Thymus (tissue), 11 donors: ENCODE results near the gene POU2F3. TPM values are rescaled to one million over a fixed set of nuclear protein-coding genes. Genes with fewer than 3 reads are reported as not detected.

Experiments used
- DNase-seq, 9 donors: peaks; one replicate each; pipeline ENCODE4 v3.0.0-alpha.2; 2013; ENCODE audit warnings: low spot score in 9 of 9, low read depth in 6 of 9, missing footprints in 1 of 9
- H3K27ac ChIP-seq, 2 donors: one replicate each; pipeline ENCODE4 v1.5.1; 2013; ENCODE audit warnings: control low read depth in 1 of 2, low read depth in 1 of 2, low read length in 1 of 2, mild to moderate bottlenecking in 1 of 2, moderate library complexity in 1 of 2
- H3K27me3 ChIP-seq, 2 donors: one replicate each; pipeline ENCODE4 v1.5.1; 2013; ENCODE audit warnings: low read length in 1 of 2; ENCODE audit not compliant: control insufficient read depth in 2 of 2, insufficient read depth in 1 of 2
- H3K36me3 ChIP-seq, 2 donors: one replicate each; pipeline ENCODE4 v1.5.1; 2013; ENCODE audit warnings: low read length in 1 of 2, mild to moderate bottlenecking in 1 of 2, moderate library complexity in 1 of 2; ENCODE audit not compliant: control insufficient read depth in 2 of 2, insufficient read depth in 2 of 2
- H3K4me1 ChIP-seq, 2 donors: one replicate each; pipeline ENCODE4 v1.5.1; 2013; ENCODE audit warnings: low read length in 2 of 2; ENCODE audit not compliant: control insufficient read depth in 2 of 2, insufficient read depth in 2 of 2
- H3K4me3 ChIP-seq, 2 donors: one replicate each; pipeline ENCODE4 v1.5.1; 2013; ENCODE audit warnings: low read length in 2 of 2, control low read depth in 1 of 2, mild to moderate bottlenecking in 1 of 2
- H3K9me3 ChIP-seq, 2 donors: one replicate each; pipeline ENCODE4 v1.5.1; 2013; ENCODE audit warnings: low read length in 1 of 2, mild to moderate bottlenecking in 1 of 2; ENCODE audit not compliant: control insufficient read depth in 2 of 2, insufficient read depth in 1 of 2
- WGBS: extraction: QIAGEN DNeasy Blood & Tissue Kit; methylation state at CpG from one replicate; pipeline ENCODE4 v1.1.7; 2013; 5-methylcytosine and 5-hydroxymethylcytosine counted together
- polyA plus RNA-seq: library from polyadenylated mRNA; stranded (reverse); fragments of 200-250 nt; gene quantifications from one replicate; pipeline ENCODE4 v1.2.3, GENCODE V29; 2013
- total RNA-seq: library from RNA; stranded (reverse); fragments of 120-200 nt; gene quantifications from one replicate; pipeline ENCODE4 v1.2.4, GENCODE V29; 2013
- donor health status: healthy.

POU2F3 gene
- total and polyA plus RNA-seq, 2 donors, result 0.19 to 2.0 TPM

GRCh38 chr11:120308081-120308480, 68.1 kb downstream of the POU2F3 start:
- H3K4me3 ChIP-seq, result no peak overlapping the region
- H3K9me3 ChIP-seq, result no peaks in the 10 kb centered on the region
- no peak for DNase-seq
- peaks cover 0 to 2% of the 10 kb centered on the region in 2 donors for H3K27me3 ChIP-seq
- WGBS, result 96% methylated on average over 7 of the region's 7 CpGs
- no peak overlapping the region for H3K27ac ChIP-seq
- no peaks in the 10 kb centered on the region for H3K4me1 ChIP-seq
- H3K36me3 ChIP-seq, result no peaks in the 10 kb centered on the region

- 92% methylated on average over 3 of the region's 3 CpGs for WGBS
- Histone ChIP-seq H3K4me3 (no peak overlapping the region), H3K36me3 (no peaks in the 10 kb centered on the region), H3K27ac (no peak overlapping the region), H3K4me1 (no peaks in the 10 kb centered on the region), H3K9me3 (no peaks in the 10 kb centered on the region), H3K27me3 (peaks cover 0 to 5% of the 10 kb centered on the region in 2 donors)
- no peak for DNase-seq
Measured at GRCh38 chr11:120310870-120311269, 70.9 kb downstream of the POU2F3 start.

- no peak overlapping the region for H3K4me3 ChIP-seq
- H3K36me3 ChIP-seq, result no peaks in the 10 kb centered on the region
- 94% methylated on average over 3 of the region's 3 CpGs for whole genome bisulfite sequencing
- no peak for DNase-seq
- no peak overlapping the region for H3K27ac ChIP-seq
- no peaks in the 10 kb centered on the region for H3K4me1 ChIP-seq
- H3K9me3 ChIP-seq, result no peaks in the 10 kb centered on the region
- H3K27me3 ChIP-seq, result peaks cover 0 to 14% of the 10 kb centered on the region in 2 donors
Measured at GRCh38 chr11:120314861-120315260, 74.9 kb downstream of the POU2F3 start.

- Histone ChIP-seq H3K9me3 (no peaks in the 10 kb centered on the region), H3K4me1 (no peaks in the 10 kb centered on the region), H3K4me3 (no peak overlapping the region), H3K36me3 (no peaks in the 10 kb centered on the region), H3K27me3 (peaks cover 0 to 14% of the 10 kb centered on the region in 2 donors), H3K27ac (no peak overlapping the region)
- WGBS, result 71% methylated on average over 8 of the region's 8 CpGs
- DNase-seq, result no peak
Measured at GRCh38 chr11:120316880-120317688, 77.1 kb downstream of the POU2F3 start.

GRCh38 chr11:120317689-120318480, 77.9 kb downstream of the POU2F3 start:
- H3K27ac ChIP-seq, result no peak overlapping the region
- no peak for DNase-seq
- 94% methylated on average over 10 of the region's 10 CpGs for WGBS
- no peaks in the 10 kb centered on the region for H3K36me3 ChIP-seq
- peaks cover 0 to 17% of the 10 kb centered on the region in 2 donors for H3K27me3 ChIP-seq
- H3K4me1 ChIP-seq, result no peaks in the 10 kb centered on the region
- no peaks in the 10 kb centered on the region for H3K9me3 ChIP-seq
- H3K4me3 ChIP-seq, result no peak overlapping the region

GRCh38 chr11:120318906-120319305, 79.0 kb downstream of the POU2F3 start:
- Histone ChIP-seq H3K36me3 (no peaks in the 10 kb centered on the region), H3K4me1 (no peaks in the 10 kb centered on the region), H3K9me3 (no peaks in the 10 kb centered on the region), H3K27ac (no peak overlapping the region), H3K27me3 (peaks cover 4 to 24% of the 10 kb centered on the region in 2 donors), H3K4me3 (no peak overlapping the region)
- WGBS, result 88% methylated on average over 4 of the region's 4 CpGs
- no peak for DNase-seq

- H3K27me3 ChIP-seq, result peaks cover 23 to 44% of the 10 kb centered on the region in 2 donors
- H3K4me3 ChIP-seq, result peak within 1 kb of the TSS; percentile 8 to 44
- DNase-seq, result no peak
- no peaks in the 10 kb centered on the region for H3K36me3 ChIP-seq
- H3K27ac ChIP-seq, result peak within 1 kb of the TSS in 1 of 2 donors; percentile 36
- peaks cover 0 to 3% of the 10 kb centered on the region in 2 donors for H3K4me1 ChIP-seq
- 2% methylated on average over 84 of the region's 84 CpGs for whole genome bisulfite sequencing
- no peaks in the 10 kb centered on the region for H3K9me3 ChIP-seq
Measured at GRCh38 chr11:120324932-120325810, 85.2 kb downstream of the POU2F3 start, which contains the start of gene TLCD5. TSS of gene TLCD5 (plus strand) at chr11:120325299. CDS start at chr11:120327442, 2,143 bp downstream.

GRCh38 chr11:120326228-120326627, 86.3 kb downstream of the POU2F3 start:
- peaks cover 0 to 3% of the 10 kb centered on the region in 2 donors for H3K4me1 ChIP-seq
- no peaks in the 10 kb centered on the region for H3K36me3 ChIP-seq
- WGBS, result 65% methylated on average over 3 of the region's 3 CpGs
- H3K4me3 ChIP-seq, result no peak overlapping the region
- no peak overlapping the region for H3K27ac ChIP-seq
- H3K27me3 ChIP-seq, result peaks cover 23 to 45% of the 10 kb centered on the region in 2 donors
- DNase-seq, result no peak
- H3K9me3 ChIP-seq, result no peaks in the 10 kb centered on the region
